DOHH2 (cell line): Measurements from ENCODE around the gene KCNMA1.

Source experiments
- CTCF ChIP-seq: fragments of 200-600 bp; sonication (generic); IDR thresholded peaks from one replicate; pipeline ENCODE4 v1.5.1; 2014; ENCODE audit warnings: antibody characterized with exemption, mild to moderate bottlenecking, low read depth, low read length; ENCODE audit not compliant: poor library complexity, severe bottlenecking
- EZH2phosphoT487 ChIP-seq: fragments of 200-600 bp; sonication (generic); IDR thresholded peaks from 2 replicates; pipeline ENCODE4 v1.6.1; 2017; ENCODE audit warnings: borderline replicate concordance, mild to moderate bottlenecking, antibody characterized with exemption, low read length, moderate library complexity, mixed read lengths

- TF ChIP-seq CTCF (no peak), EZH2phosphoT487 (no peak)
These were observed 520.1 kb downstream of the KCNMA1 start for GRCh38 chr10:77117501-77117900.
